Urinary bladder (tissue), 4 donors: Measurements from ENCODE around the gene PARS2. TPM values are rescaled to one million over a fixed set of nuclear protein-coding genes. Genes with fewer than 3 reads are reported as not detected.

ENCODE experiments used
- DNase-seq: peaks from one replicate; pipeline ENCODE4 v3.0.0-alpha.2; 2015; ENCODE audit errors: extremely low spot score
- H3K27ac ChIP-seq: one replicate; pipeline ENCODE4 v1.5.1; 2013; ENCODE audit warnings: low read depth, mild to moderate bottlenecking, moderate library complexity
- H3K36me3 ChIP-seq: one replicate; pipeline ENCODE4 v1.6.1; 2013; ENCODE audit warnings: mild to moderate bottlenecking, moderate library complexity; ENCODE audit not compliant: insufficient read depth
- H3K4me1 ChIP-seq: one replicate; pipeline ENCODE4 v1.6.1; 2013; ENCODE audit warnings: mild to moderate bottlenecking, moderate library complexity; ENCODE audit not compliant: insufficient read depth
- H3K4me3 ChIP-seq: one replicate; pipeline ENCODE4 v1.5.1; 2013; ENCODE audit warnings: low read depth, low read length
- WGBS: extraction: QIAGEN DNeasy Blood & Tissue Kit; methylation state at CpG from one replicate; pipeline ENCODE4 v1.1.7; 2013; 5-methylcytosine and 5-hydroxymethylcytosine counted together
- polyA plus RNA-seq: library from polyadenylated mRNA; stranded (reverse); fragments of 200-250 nt; gene quantifications from one replicate; pipeline ENCODE4 v1.2.3, GENCODE V29; 2013
- total RNA-seq: library from RNA; depleted of rRNA; stranded (reverse); fragments of >200 nt; gene quantifications from one replicate; pipeline ENCODE4 v1.2.3, GENCODE V29; 2014
- donor health status: healthy with polysubstance abuse.
- donor health status: healthy.

PARS2 gene
- total and polyA plus RNA-seq, 2 donors, result 3.3 to 4.0 TPM

DNA sequence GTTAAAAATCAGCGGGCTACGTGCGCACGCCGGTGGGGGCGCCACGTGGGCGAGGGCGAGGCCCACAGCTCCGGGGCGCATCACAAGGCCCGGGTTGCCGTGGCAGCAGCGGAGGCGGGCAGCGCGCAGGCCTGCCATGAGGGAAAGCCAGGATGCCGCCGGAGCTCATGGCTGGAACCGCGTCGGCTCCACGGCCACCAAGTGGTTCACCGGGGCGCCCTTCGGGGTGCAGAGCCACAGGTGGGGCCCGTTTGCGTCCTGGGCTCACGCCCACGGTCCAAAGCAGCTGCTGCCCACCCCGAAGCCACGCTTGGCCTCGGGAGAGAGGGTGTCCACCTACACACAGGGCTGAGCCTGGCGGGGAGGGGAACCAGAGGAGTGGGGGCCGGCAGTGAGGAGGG lies 41.7 kb upstream of the PARS2 start:
- Histone ChIP-seq H3K27ac (no peak overlapping the region), H3K4me1 (no peaks in the 10 kb centered on the region), H3K36me3 (no peaks in the 10 kb centered on the region), H3K4me3 (no peak overlapping the region)
- no peak for DNase-seq
- 77% methylated on average over 35 of the region's 35 CpGs for WGBS

GRCh38 chr1:54805466-54805865 lies 41.1 kb upstream of the PARS2 start:
- H3K27ac ChIP-seq, result no peak overlapping the region
- no peaks in the 10 kb centered on the region for H3K36me3 ChIP-seq
- no peak for DNase-seq
- H3K4me1 ChIP-seq, result no peaks in the 10 kb centered on the region
- no peak overlapping the region for H3K4me3 ChIP-seq
- 92% methylated on average over 3 of the region's 3 CpGs for WGBS

GRCh38 chr1:54804471-54805132 lies 40.3 kb upstream of the PARS2 start:
- H3K27ac ChIP-seq, result no peak overlapping the region
- no peaks in the 10 kb centered on the region for H3K4me1 ChIP-seq
- no peak for DNase-seq
- no peaks in the 10 kb centered on the region for H3K36me3 ChIP-seq
- 83% methylated on average over 6 of the region's 6 CpGs for WGBS
- no peak overlapping the region for H3K4me3 ChIP-seq

DNA sequence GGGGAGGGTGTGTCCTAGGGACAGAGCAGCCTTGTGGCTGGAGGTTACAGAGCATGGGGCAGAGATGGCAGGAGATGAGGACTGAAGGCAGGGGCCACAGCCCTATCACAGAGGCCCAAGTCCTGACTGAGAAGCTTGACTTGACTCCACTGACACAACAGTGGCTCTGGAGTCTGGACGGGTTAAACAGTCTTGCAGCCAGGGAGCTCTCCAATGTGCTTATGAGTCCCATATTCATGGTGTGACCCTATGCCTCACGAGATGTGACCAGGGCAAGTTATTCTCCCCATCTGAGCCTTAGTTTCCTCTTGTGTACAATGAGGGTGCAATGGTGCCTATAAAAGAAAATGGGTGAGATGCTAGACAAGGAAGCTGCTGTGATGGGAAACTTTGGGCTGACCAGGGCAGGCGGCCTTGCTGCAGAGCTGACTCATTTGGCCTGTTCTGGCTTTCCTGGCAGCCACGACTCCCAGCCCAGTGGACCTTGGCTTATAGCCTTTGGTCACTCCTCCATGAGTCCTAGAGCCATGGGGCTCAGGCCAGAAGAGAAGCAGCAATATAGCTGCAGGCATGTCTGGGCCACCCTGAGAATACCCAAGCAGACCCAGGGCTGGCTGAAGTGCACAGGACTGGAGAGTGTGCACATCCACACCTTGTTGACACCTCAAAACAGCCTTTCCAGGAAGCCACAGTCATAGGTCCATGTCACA lies 39.6 kb upstream of the PARS2 start:
- DNase-seq, result no peak
- Histone ChIP-seq H3K27ac (no peak overlapping the region), H3K36me3 (no peaks in the 10 kb centered on the region), H3K4me3 (no peak overlapping the region), H3K4me1 (no peaks in the 10 kb centered on the region)
- WGBS, result 64% methylated on average over 4 of the region's 4 CpGs

- WGBS, result 8% methylated on average over 58 of the region's 58 CpGs
- no peak within 1 kb of the TSS for H3K27ac ChIP-seq
- no peaks in the 10 kb centered on the region for H3K36me3 ChIP-seq
- H3K4me3 ChIP-seq, result peak within 1 kb of the TSS; percentile 27
- no peak for DNase-seq
- H3K4me1 ChIP-seq, result no peaks in the 10 kb centered on the region
Measured at GRCh38 chr1:54800899-54801759, 36.8 kb upstream of the PARS2 start, which contains the start of gene TTC22. Gene TTC22, minus strand, starts transcription at chr1:54801323. Its CDS starts 160 bp downstream, at chr1:54801163.

DNA sequence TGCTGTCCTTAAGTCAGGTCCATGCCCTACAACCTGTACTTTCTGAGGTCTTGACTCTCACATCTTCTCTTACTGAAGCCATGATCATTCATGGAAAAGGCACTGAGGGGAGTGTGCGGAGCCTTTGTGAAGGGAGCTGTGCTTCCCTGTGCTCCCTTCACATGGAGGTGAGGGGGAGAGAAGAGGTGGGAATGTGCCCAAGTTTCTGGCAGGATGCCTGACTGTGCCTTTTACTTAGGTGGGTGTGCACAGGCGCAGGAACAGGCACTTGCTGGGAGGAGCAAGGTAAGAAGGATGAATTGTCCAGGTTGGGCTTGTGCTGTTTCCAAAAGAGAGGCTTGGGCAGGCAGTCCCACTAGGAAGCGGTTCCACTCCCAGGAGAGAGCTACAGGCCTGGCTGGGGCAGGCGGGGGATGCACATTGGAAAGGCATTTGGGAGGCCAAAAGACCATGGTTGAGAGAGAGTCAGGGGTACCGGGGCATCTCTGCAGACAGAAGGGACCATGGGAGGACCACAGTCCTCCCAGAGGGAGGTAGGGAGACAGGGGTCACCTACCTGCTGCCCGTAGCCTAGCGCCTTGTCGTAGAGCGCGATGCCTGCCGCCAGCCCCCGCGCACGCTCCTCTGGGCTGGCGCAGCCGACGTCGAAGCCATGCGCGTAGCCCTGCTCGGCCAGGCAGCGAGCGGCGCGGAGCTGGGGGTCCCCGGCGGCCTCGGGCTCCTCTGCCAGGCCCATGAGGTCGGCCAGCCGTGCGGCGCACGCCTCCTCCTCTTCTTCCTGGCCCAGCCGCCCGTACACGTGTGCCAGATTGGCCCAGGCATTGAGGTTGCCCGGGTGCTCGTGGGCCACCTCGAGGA lies 35.9 kb upstream of the PARS2 start:
- Histone ChIP-seq H3K4me3 (peak overlapping the region; percentile 27), H3K36me3 (no peaks in the 10 kb centered on the region), H3K27ac (no peak overlapping the region), H3K4me1 (no peaks in the 10 kb centered on the region)
- no peak for DNase-seq
- WGBS, result 41% methylated on average over 39 of the region's 39 CpGs

DNA sequence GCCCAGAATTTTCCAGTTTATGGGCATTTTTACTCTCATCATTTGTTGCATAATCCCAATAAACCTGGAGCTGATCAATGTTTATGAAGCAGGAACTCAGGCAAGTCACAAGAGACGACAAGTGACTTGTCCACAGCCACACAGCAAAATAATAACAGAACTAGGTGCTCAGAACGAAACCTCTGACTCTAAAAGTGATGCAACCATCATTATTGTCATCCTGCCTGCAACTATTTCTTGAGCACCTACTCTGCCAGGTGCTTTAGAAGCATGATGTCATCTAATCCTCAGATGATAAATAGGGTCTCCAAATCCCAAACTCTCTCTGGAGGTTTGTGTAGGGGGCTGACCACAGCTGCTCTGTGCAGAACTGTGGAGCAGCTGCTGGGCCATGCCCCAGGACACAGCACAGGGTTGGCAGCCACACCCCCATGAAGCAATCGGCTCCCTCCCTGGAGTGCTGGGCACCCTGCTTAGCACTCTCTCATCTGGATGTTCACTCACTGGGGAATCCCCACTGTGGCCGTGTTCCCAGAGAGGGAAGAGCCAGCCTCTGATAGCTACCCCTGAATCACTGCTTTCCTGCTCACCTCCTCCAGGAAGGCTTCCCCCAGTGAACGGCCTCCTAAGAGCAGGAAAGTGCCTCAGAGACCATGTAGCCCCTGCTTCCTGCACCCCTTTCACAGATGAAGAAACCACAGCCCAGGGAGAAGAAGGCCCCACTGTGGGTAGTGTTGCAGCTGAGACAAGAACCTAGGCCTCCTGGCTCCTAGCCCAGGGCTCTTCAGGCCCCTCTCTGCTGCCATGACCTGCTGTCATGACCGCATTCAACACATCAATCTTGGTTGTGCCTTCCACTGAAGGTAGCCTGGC lies 34.7 kb upstream of the PARS2 start:
- no peak overlapping the region for H3K27ac ChIP-seq
- DNase-seq, result no peak
- 69% methylated on average over 6 of the region's 6 CpGs for WGBS
- no peak overlapping the region for H3K4me3 ChIP-seq
- H3K36me3 ChIP-seq, result no peaks in the 10 kb centered on the region
- no peaks in the 10 kb centered on the region for H3K4me1 ChIP-seq

DNA sequence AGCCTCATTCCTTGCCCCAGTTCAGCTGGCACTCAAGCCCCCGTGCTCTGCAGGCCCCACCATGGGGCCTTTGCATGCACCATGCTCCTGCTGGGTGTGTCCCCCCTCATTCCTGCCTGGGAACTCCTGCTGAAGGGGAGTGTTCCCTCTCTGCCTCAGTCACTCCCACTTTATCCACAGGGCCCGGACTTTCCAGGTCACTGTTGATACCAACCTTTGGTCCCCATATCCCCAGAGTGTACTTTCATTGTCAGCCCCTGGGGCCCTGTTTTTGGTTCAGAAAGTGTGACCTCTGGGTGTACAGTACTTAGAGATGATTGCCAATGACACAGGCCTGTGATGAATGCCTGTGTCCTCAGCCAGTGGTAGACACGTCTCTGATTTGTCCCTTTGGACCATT lies 33.9 kb upstream of the PARS2 start:
- no peak for DNase-seq
- no peak overlapping the region for H3K4me3 ChIP-seq

GRCh38 chr1:54796902-54797301 lies 32.6 kb upstream of the PARS2 start:
- no peaks in the 10 kb centered on the region for H3K4me1 ChIP-seq
- H3K36me3 ChIP-seq, result no peaks in the 10 kb centered on the region
- H3K27ac ChIP-seq, result no peak overlapping the region
- WGBS, result 93% methylated on average over 2 of the region's 2 CpGs
- H3K4me3 ChIP-seq, result no peak overlapping the region
- no peak for DNase-seq

More for the DNA sequence above, 33.9 kb upstream of the PARS2 start:
- H3K27ac ChIP-seq, result no peak overlapping the region
- H3K4me1 ChIP-seq, result no peaks in the 10 kb centered on the region
- WGBS, result 81% methylated on average over 3 of the region's 3 CpGs
- no peaks in the 10 kb centered on the region for H3K36me3 ChIP-seq

DNA sequence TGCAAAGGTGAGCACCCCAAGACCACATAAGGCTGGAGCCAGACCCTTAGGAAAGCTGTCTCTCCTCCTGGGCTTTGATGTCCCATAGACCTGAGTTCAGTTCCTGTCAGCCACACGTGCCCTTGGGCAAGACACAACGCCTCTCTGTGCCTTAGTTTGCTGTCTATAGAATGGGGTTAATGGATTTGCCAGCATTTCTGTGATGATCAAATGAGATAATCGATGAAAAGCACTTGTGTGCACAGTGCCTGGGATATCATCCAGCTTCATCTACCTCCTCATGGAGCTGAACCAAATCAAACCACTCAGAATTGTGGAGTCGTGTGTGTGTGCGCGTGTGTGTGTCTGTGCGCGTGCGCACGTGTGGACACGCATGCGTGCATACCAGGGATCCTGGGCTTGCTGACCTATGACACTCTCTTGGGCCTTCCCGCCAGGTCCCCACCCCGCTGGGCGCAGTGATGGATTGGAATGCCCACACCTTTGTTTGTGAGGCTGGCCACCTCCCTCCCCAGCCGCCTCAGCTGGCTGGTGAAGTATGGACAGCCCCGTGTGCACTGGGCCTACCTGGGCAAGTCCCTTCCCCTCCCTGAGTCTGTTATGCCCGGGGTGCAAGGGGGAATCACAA lies 31.6 kb upstream of the PARS2 start:
- no peak overlapping the region for H3K27ac ChIP-seq
- WGBS, result 91% methylated on average over 18 of the region's 18 CpGs
- H3K36me3 ChIP-seq, result no peaks in the 10 kb centered on the region
- no peaks in the 10 kb centered on the region for H3K4me1 ChIP-seq
- no peak for DNase-seq
- H3K4me3 ChIP-seq, result no peak overlapping the region

GRCh38 chr1:54795356-54795665 lies 31.0 kb upstream of the PARS2 start:
- H3K4me1 ChIP-seq, result no peaks in the 10 kb centered on the region
- H3K27ac ChIP-seq, result no peak overlapping the region
- WGBS, result 60% methylated on average over 4 of the region's 4 CpGs
- DNase-seq, result no peak
- no peak overlapping the region for H3K4me3 ChIP-seq
- H3K36me3 ChIP-seq, result no peaks in the 10 kb centered on the region
